ENCODE measurements around the gene CCDC121.

The CCDC121 gene

GRCh38 chr2:27655155-27655951, 26.5 kb upstream of the CCDC121 start:
- CTCF ChIA-PET = interaction anchor here (0.9 kb wide), 1 partner anchor 28 kb away, joined by 3 read pairs; no protein-coding TSS in a partner anchor
- TF ChIP-seq ARNT (IDR thresholded peaks at IDR 0.05) = no peak
- TF ChIP-seq SP1 (IDR thresholded peaks at IDR 0.05) = no peak
- TF ChIP-seq HDGF (IDR thresholded peaks at IDR 0.05; ENCODE audit: borderline replicate concordance) = no peak
- no peak for TF ChIP-seq PKNOX1 (IDR thresholded peaks at IDR 0.05)
- no peak for TF ChIP-seq FOXK2 (IDR thresholded peaks at IDR 0.05)
- no peak for TF ChIP-seq CTBP1 (IDR thresholded peaks at IDR 0.05; ENCODE audit: borderline replicate concordance)
- no peak for TF ChIP-seq SUZ12 (IDR thresholded peaks at IDR 0.05)
- no peak for TF ChIP-seq BHLHE40 (IDR thresholded peaks at IDR 0.05; ENCODE audit: borderline replicate concordance)
- TF ChIP-seq ZNF384 (IDR thresholded peaks at IDR 0.05) = no peak
- no peak for TF ChIP-seq FOXM1 (IDR thresholded peaks at IDR 0.05; ENCODE audit: borderline replicate concordance)
- TF ChIP-seq ELF4 (IDR thresholded peaks at IDR 0.05) = no peak
- no peak for TF ChIP-seq TARDBP (IDR thresholded peaks at IDR 0.05)
- no peak for TF ChIP-seq L3MBTL2 (conservative IDR thresholded peaks at IDR 0.05)
- POLR2A ChIA-PET = interaction anchor here (1.5 kb wide), 1 partner anchor 8 kb away, joined by 8 read pairs; the partner anchor contains the start of genes SLC4A1AP and SUPT7L
- DNase-seq (ENCODE audit: extremely low spot score) = no peak

- ChIA-PET CTCF (interaction anchor here (0.8 kb wide), 1 partner anchor 30 kb away, joined by 3 read pairs; no protein-coding TSS in a partner anchor), POLR2A (interaction anchor here (2.0 kb wide), 1 partner anchor 10 kb away, joined by 5 read pairs; the partner anchor contains the start of genes SLC4A1AP and SUPT7L)
- TF ChIP-seq PKNOX1 (IDR thresholded peaks at IDR 0.05) (no peak), ZNF384 (IDR thresholded peaks at IDR 0.05) (no peak), TARDBP (IDR thresholded peaks at IDR 0.05) (no peak), L3MBTL2 (conservative IDR thresholded peaks at IDR 0.05) (no peak), SP1 (IDR thresholded peaks at IDR 0.05) (no peak), LEF1 (IDR thresholded peaks at IDR 0.05; ENCODE audit: borderline replicate concordance) (no peak), ELF4 (IDR thresholded peaks at IDR 0.05) (no peak), NFRKB (IDR thresholded peaks at IDR 0.05) (no peak), BHLHE40 (IDR thresholded peaks at IDR 0.05; ENCODE audit: borderline replicate concordance) (no peak), ARNT (IDR thresholded peaks at IDR 0.05) (no peak), FOXA1 (IDR thresholded peaks at IDR 0.05) (no peak), FOXM1 (IDR thresholded peaks at IDR 0.05; ENCODE audit: borderline replicate concordance) (no peak), CTBP1 (IDR thresholded peaks at IDR 0.05; ENCODE audit: borderline replicate concordance) (no peak), HDGF (IDR thresholded peaks at IDR 0.05; ENCODE audit: borderline replicate concordance) (no peak), SUZ12 (IDR thresholded peaks at IDR 0.05) (no peak), FOXK2 (IDR thresholded peaks at IDR 0.05) (no peak)
- no peak for DNase-seq (ENCODE audit: extremely low spot score)
These were observed 24.6 kb upstream of the CCDC121 start for GRCh38 chr2:27653397-27653796.

GRCh38 chr2:27652790-27653189, 24.0 kb upstream of the CCDC121 start:
- POLR2A ChIA-PET = interaction anchor here (2.0 kb wide), 1 partner anchor 11 kb away, joined by 5 read pairs; the partner anchor contains the start of genes SLC4A1AP and SUPT7L
- no peak for DNase-seq (ENCODE audit: extremely low spot score)
- TF ChIP-seq FOXM1 (IDR thresholded peaks at IDR 0.05; ENCODE audit: borderline replicate concordance) (no peak), LEF1 (IDR thresholded peaks at IDR 0.05; ENCODE audit: borderline replicate concordance) (no peak), CTBP1 (IDR thresholded peaks at IDR 0.05; ENCODE audit: borderline replicate concordance) (no peak), PKNOX1 (IDR thresholded peaks at IDR 0.05) (no peak), NFRKB (IDR thresholded peaks at IDR 0.05) (no peak), BHLHE40 (IDR thresholded peaks at IDR 0.05; ENCODE audit: borderline replicate concordance) (no peak), ELF4 (IDR thresholded peaks at IDR 0.05) (no peak), FOXA1 (IDR thresholded peaks at IDR 0.05) (no peak), FOXK2 (IDR thresholded peaks at IDR 0.05) (no peak), SP1 (IDR thresholded peaks at IDR 0.05) (no peak), ZNF384 (IDR thresholded peaks at IDR 0.05) (no peak), ARNT (IDR thresholded peaks at IDR 0.05) (no peak), TARDBP (IDR thresholded peaks at IDR 0.05) (no peak), L3MBTL2 (conservative IDR thresholded peaks at IDR 0.05) (no peak), SUZ12 (IDR thresholded peaks at IDR 0.05) (no peak)
- CTCF ChIA-PET = interaction anchor here (0.8 kb wide), 1 partner anchor 31 kb away, joined by 3 read pairs; no protein-coding TSS in a partner anchor

- ChIA-PET CTCF (no interaction called here), POLR2A (interaction anchor here (2.0 kb wide), 1 partner anchor 11 kb away, joined by 5 read pairs; the partner anchor contains the start of genes SLC4A1AP and SUPT7L)
These were observed 23.5 kb upstream of the CCDC121 start for GRCh38 chr2:27652341-27652740.

More at GRCh38 chr2:27652341-27652740, 23.5 kb upstream of the CCDC121 start:
- no peak for DNase-seq (ENCODE audit: extremely low spot score)
- TF ChIP-seq NFRKB (IDR thresholded peaks at IDR 0.05) (no peak), BHLHE40 (IDR thresholded peaks at IDR 0.05; ENCODE audit: borderline replicate concordance) (no peak), HDGF (IDR thresholded peaks at IDR 0.05; ENCODE audit: borderline replicate concordance) (no peak), ARNT (IDR thresholded peaks at IDR 0.05) (no peak), TARDBP (IDR thresholded peaks at IDR 0.05) (no peak), PKNOX1 (IDR thresholded peaks at IDR 0.05) (no peak), L3MBTL2 (conservative IDR thresholded peaks at IDR 0.05) (no peak)

Data from HEK293T (cell line).